H9 (cell line): ENCODE data around the gene PHTF1. TPM values are rescaled to one million over a fixed set of nuclear protein-coding genes. Genes with fewer than 3 reads are reported as not detected.

Source experiments
- DNase-seq: peaks from one replicate; pipeline ENCODE4 v3.0.0-alpha.2; 2017
- H2AFZ ChIP-seq: one replicate; pipeline ENCODE4 v1.6.1; 2013; ENCODE audit warnings: mild to moderate bottlenecking, low read length, control low read depth, moderate library complexity
- H2AK5ac ChIP-seq: 2 replicates; pipeline ENCODE4 v1.6.1; 2013; ENCODE audit warnings: low read length, control low read depth, mixed read lengths; ENCODE audit not compliant: insufficient read length
- H2BK120ac ChIP-seq: one replicate; pipeline ENCODE4 v1.6.1; 2013; ENCODE audit warnings: low read depth, mild to moderate bottlenecking, low read length, control low read depth, inconsistent platforms; ENCODE audit not compliant: poor library complexity, severe bottlenecking
- H2BK12ac ChIP-seq: 2 replicates; pipeline ENCODE4 v1.6.1; 2013; ENCODE audit warnings: low read length, control low read depth, mixed read lengths, low read depth; ENCODE audit not compliant: insufficient read length
- H2BK15ac ChIP-seq: 2 replicates; pipeline ENCODE4 v1.6.1; 2013; ENCODE audit warnings: low read depth, low read length, control low read depth
- H2BK20ac ChIP-seq: one replicate; pipeline ENCODE4 v1.6.1; 2013; ENCODE audit warnings: low read depth, mild to moderate bottlenecking, low read length, control low read depth, inconsistent platforms; ENCODE audit not compliant: poor library complexity, severe bottlenecking
- H2BK5ac ChIP-seq: 2 replicates; pipeline ENCODE4 v1.6.1; 2013; ENCODE audit warnings: low read length, control low read depth, mixed read lengths; ENCODE audit not compliant: insufficient read length
- H3K14ac ChIP-seq: 2 replicates; pipeline ENCODE4 v1.6.1; 2013; ENCODE audit warnings: low read length, control low read depth; ENCODE audit not compliant: insufficient read depth
- H3K18ac ChIP-seq: 2 replicates; pipeline ENCODE4 v1.6.1; 2013; ENCODE audit warnings: low read depth, mild to moderate bottlenecking, mixed read lengths, low read length, control low read depth; ENCODE audit not compliant: insufficient read length
- H3K23ac ChIP-seq: 2 replicates; pipeline ENCODE4 v1.6.1; 2013; ENCODE audit warnings: low read length, control low read depth, mixed read lengths, low read depth; ENCODE audit not compliant: insufficient read length
- H3K23me2 ChIP-seq: 2 replicates; pipeline ENCODE4 v1.6.1; 2013; ENCODE audit warnings: low read depth, mild to moderate bottlenecking, mixed read lengths, low read length, control low read depth; ENCODE audit not compliant: insufficient read length, poor library complexity, severe bottlenecking
- H3K27ac ChIP-seq: 2 replicates; pipeline ENCODE4 v1.5.1; 2013; ENCODE audit warnings: low read length, control low read depth, mixed read lengths, low read depth; ENCODE audit not compliant: insufficient read length
- H3K27me3 ChIP-seq: 2 replicates; pipeline ENCODE4 v1.6.1; 2013; ENCODE audit warnings: low read length, control low read depth, inconsistent platforms; ENCODE audit not compliant: insufficient read depth
- H3K4ac ChIP-seq: 2 replicates; pipeline ENCODE4 v1.6.1; 2013; ENCODE audit warnings: low read depth, mild to moderate bottlenecking, control low read depth, inconsistent platforms, low read length, moderate library complexity
- H3K4me1 ChIP-seq: 2 replicates; pipeline ENCODE4 v1.6.1; 2013; ENCODE audit warnings: low read length, control low read depth, inconsistent platforms; ENCODE audit not compliant: insufficient read depth
- H3K4me2 ChIP-seq: 2 replicates; pipeline ENCODE4 v1.6.1; 2013; ENCODE audit warnings: low read length, control low read depth, mixed read lengths; ENCODE audit not compliant: insufficient read length, insufficient read depth
- H3K56ac ChIP-seq: 2 replicates; pipeline ENCODE4 v1.6.1; 2013; ENCODE audit warnings: low read depth, mild to moderate bottlenecking, mixed read lengths, low read length, control low read depth; ENCODE audit not compliant: insufficient read length
- H3K79me1 ChIP-seq: 2 replicates; pipeline ENCODE4 v1.6.1; 2013; ENCODE audit warnings: low read depth, mild to moderate bottlenecking, moderate library complexity, low read length, control low read depth, inconsistent platforms; ENCODE audit not compliant: insufficient read depth, poor library complexity, severe bottlenecking
- H3K79me2 ChIP-seq: 2 replicates; pipeline ENCODE4 v1.6.1; 2013; ENCODE audit warnings: low read length, control low read depth, inconsistent platforms; ENCODE audit not compliant: insufficient read depth
- H3K9ac ChIP-seq: 2 replicates; pipeline ENCODE4 v1.6.1; 2013; ENCODE audit warnings: low read length, control low read depth, mixed read lengths; ENCODE audit not compliant: insufficient read length; ENCODE audit errors: extremely low read depth
- H3K9me3 ChIP-seq: one replicate; pipeline ENCODE4 v1.6.1; 2013; ENCODE audit warnings: low read depth, low read length, inconsistent platforms; ENCODE audit not compliant: control insufficient read depth
- H3T11ph ChIP-seq: one replicate; pipeline ENCODE4 v1.6.1; 2013; ENCODE audit warnings: mild to moderate bottlenecking, low read length, control low read depth, inconsistent platforms
- H4K20me1 ChIP-seq: one replicate; pipeline ENCODE4 v1.6.1; 2013; ENCODE audit not compliant: control insufficient read depth, insufficient read length, insufficient read depth
- H4K5ac ChIP-seq: 2 replicates; pipeline ENCODE4 v1.6.1; 2013; ENCODE audit warnings: low read depth, mild to moderate bottlenecking, mixed read lengths, low read length, control low read depth; ENCODE audit not compliant: insufficient read length
- H4K8ac ChIP-seq: replicated peaks from 2 replicates; pipeline ENCODE4 v1.6.1; 2013; ENCODE audit warnings: low read length, control low read depth, mixed read lengths, low read depth; ENCODE audit not compliant: insufficient read length
- H4K91ac ChIP-seq: 2 replicates; pipeline ENCODE4 v1.6.1; 2013; ENCODE audit warnings: low read depth, mild to moderate bottlenecking, moderate library complexity, mixed read lengths, low read length, control low read depth; ENCODE audit not compliant: insufficient read length
- H3K27ac Mint-ChIP-seq, 3 experiments: 2 replicates in 2 of 3; 3 replicates in 1 of 3; pipeline ENCODE4 v1.8.0; 2020 to 2021; ENCODE audit warnings: mixed read lengths in 3 of 3, mild to moderate bottlenecking in 1 of 3, moderate library complexity in 1 of 3
- H3K27me3 Mint-ChIP-seq: 2 replicates; pipeline ENCODE4 v1.8.0; 2021; ENCODE audit warnings: low read depth, mild to moderate bottlenecking, moderate library complexity, mixed read lengths
- H3K36me3 Mint-ChIP-seq, 3 experiments: 2 replicates in 2 of 3; 3 replicates in 1 of 3; pipeline ENCODE4 v1.8.0; 2020 to 2021; ENCODE audit warnings: low read depth in 3 of 3, mixed read lengths in 3 of 3; ENCODE audit not compliant: insufficient read depth in 1 of 3
- H3K4me1 Mint-ChIP-seq, 2 experiments: 2 replicates each; pipeline ENCODE4 v1.8.0; 2020; ENCODE audit warnings: mixed read lengths in 2 of 2
- H3K4me3 Mint-ChIP-seq, 2 experiments: 2 replicates in 1 of 2; 3 replicates in 1 of 2; pipeline ENCODE4 v1.8.0; 2020 to 2021; ENCODE audit warnings: mild to moderate bottlenecking in 2 of 2, mixed read lengths in 2 of 2, moderate library complexity in 1 of 2
- H3K9me3 Mint-ChIP-seq, 2 experiments: 2 replicates in 1 of 2; 3 replicates in 1 of 2; pipeline ENCODE4 v1.8.0; 2020; ENCODE audit warnings: mild to moderate bottlenecking in 2 of 2, mixed read lengths in 2 of 2, moderate library complexity in 1 of 2
- WGBS: extraction: QIAGEN DNeasy Blood & Tissue Kit; methylation state at CpG from one replicate; pipeline ENCODE4 v1.1.7; 2013; ENCODE audit warnings: missing lambda C conversion rate, low lambda C conversion rate, mixed read lengths; ENCODE audit not compliant: insufficient read length; ENCODE audit errors: extremely low coverage; 5-methylcytosine and 5-hydroxymethylcytosine counted together
- total RNA-seq: library from RNA; stranded (reverse); gene quantifications from 2 replicates; pipeline ENCODE4 v1.2.1, GENCODE V29; 2021
- TF ChIP-seq, protein P1 (sequence below): fragments of 200-600 bp; sonication (generic); conservative IDR thresholded peaks from 3 replicates; pipeline ENCODE4 v1.8.0; 2021; ENCODE audit warnings: antibody characterized with exemption, mild to moderate bottlenecking

PHTF1 gene
- total RNA-seq, 1 experiment from 2014 or later: 28.4 TPM

DNA sequence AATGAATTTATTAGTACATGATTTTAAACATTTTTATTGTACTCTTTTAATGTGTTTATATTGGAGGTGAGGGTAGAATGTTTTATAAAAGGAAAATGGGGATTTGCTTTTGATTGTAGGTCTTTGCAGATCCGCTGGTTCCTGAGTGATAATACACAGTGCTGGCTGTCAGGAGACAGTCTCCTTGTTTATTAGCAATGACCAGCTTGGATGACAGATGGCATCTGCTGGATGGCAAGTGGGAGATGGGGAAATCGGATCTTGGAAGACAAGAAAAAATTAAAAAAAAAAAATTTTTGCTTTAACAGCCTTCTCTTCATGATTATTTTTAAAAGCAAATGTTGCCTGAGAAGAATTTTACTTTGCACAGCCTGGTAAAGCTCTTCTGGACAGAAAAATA lies 4.4 kb upstream of the PHTF1 start:
- Histone ChIP-seq H2AFZ (no peak overlapping the region), H4K5ac (no peak overlapping the region), H3K14ac (no peak overlapping the region), H3K4ac (no peak overlapping the region), H3K27ac (no peak overlapping the region), H3K18ac (no peak overlapping the region), H3K23me2 (peaks cover 7% of the 10 kb centered on the region), H3K56ac (no peak overlapping the region), H3K79me1 (no peaks in the 10 kb centered on the region), H2AK5ac (no peak overlapping the region), H2BK120ac (no peak overlapping the region), H4K91ac (no peak overlapping the region), H3K79me2 (no peaks in the 10 kb centered on the region), H2BK20ac (no peak overlapping the region), H3K23ac (no peak overlapping the region), H3T11ph (no peak overlapping the region), H3K9me3 (no peaks in the 10 kb centered on the region), H2BK15ac (no peak overlapping the region), H3K4me2 (no peak overlapping the region), H2BK12ac (no peak overlapping the region), H3K27me3 (no peaks in the 10 kb centered on the region), H4K8ac (no peak overlapping the region), H4K20me1 (no peaks in the 10 kb centered on the region), H3K4me1 (no peaks in the 10 kb centered on the region), H2BK5ac (no peak overlapping the region), H3K9ac (no peak overlapping the region)
- Mint-ChIP-seq H3K4me1 (peaks cover 25 to 38% of the 10 kb centered on the region in 2 experiments), H3K9me3 (no peaks in the 10 kb centered on the region), H3K4me3 (no peak overlapping the region), H3K27me3 (no peaks in the 10 kb centered on the region; the same call in 1 of the 2 replicates), H3K36me3 (peaks cover 10 to 34% (median 16%) of the 10 kb centered on the region in 3 experiments; a peak in 6 of 7 replicates), H3K27ac (peak overlapping the region in 1 of 3 experiments; percentile 73; a peak in 3 of 7 replicates)
- DNase-seq: no peak
- WGBS: no CpG with 5 or more reads among the region's 2 CpGs
- TF ChIP-seq, protein P1, sequence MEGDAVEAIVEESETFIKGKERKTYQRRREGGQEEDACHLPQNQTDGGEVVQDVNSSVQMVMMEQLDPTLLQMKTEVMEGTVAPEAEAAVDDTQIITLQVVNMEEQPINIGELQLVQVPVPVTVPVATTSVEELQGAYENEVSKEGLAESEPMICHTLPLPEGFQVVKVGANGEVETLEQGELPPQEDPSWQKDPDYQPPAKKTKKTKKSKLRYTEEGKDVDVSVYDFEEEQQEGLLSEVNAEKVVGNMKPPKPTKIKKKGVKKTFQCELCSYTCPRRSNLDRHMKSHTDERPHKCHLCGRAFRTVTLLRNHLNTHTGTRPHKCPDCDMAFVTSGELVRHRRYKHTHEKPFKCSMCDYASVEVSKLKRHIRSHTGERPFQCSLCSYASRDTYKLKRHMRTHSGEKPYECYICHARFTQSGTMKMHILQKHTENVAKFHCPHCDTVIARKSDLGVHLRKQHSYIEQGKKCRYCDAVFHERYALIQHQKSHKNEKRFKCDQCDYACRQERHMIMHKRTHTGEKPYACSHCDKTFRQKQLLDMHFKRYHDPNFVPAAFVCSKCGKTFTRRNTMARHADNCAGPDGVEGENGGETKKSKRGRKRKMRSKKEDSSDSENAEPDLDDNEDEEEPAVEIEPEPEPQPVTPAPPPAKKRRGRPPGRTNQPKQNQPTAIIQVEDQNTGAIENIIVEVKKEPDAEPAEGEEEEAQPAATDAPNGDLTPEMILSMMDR: no peak
